Mesenchymal stem cell (in vitro differentiated cells and primary cell): ENCODE results near the gene ACADS.
A peak's percentile ranks its signal among the peaks of the same experiment; 100 is the strongest.

Source experiments
- DNase-seq: peaks from one replicate; pipeline ENCODE4 v3.0.0-alpha.2; 2013
- H2AFZ ChIP-seq: one replicate; pipeline ENCODE4 v1.6.1; 2013; ENCODE audit warnings: low read depth, mild to moderate bottlenecking, control low read depth, inconsistent platforms, low read length, moderate library complexity
- H2AK5ac ChIP-seq: 2 replicates; pipeline ENCODE4 v1.6.1; 2013; ENCODE audit warnings: low read length, moderate library complexity, mild to moderate bottlenecking, inconsistent platforms; ENCODE audit not compliant: severe bottlenecking
- H2BK120ac ChIP-seq: one replicate; pipeline ENCODE4 v1.6.1; 2013; ENCODE audit warnings: low read depth, mild to moderate bottlenecking, inconsistent platforms, low read length, moderate library complexity
- H2BK12ac ChIP-seq, 2 experiments: one replicate each; pipeline ENCODE4 v1.6.1; 2013; ENCODE audit warnings: inconsistent platforms in 2 of 2, low read length in 2 of 2, mild to moderate bottlenecking in 2 of 2, moderate library complexity in 2 of 2, control low read depth in 1 of 2
- H2BK15ac ChIP-seq: one replicate; pipeline ENCODE4 v1.6.1; 2013; ENCODE audit warnings: mild to moderate bottlenecking, low read depth, inconsistent platforms; ENCODE audit not compliant: poor library complexity, severe bottlenecking
- H2BK5ac ChIP-seq: 2 replicates; pipeline ENCODE4 v1.6.1; 2013; ENCODE audit warnings: low read depth, mild to moderate bottlenecking, low read length, control low read depth, inconsistent platforms; ENCODE audit not compliant: poor library complexity, severe bottlenecking
- H3K14ac ChIP-seq, 2 experiments: one replicate each; pipeline ENCODE4 v1.6.1; 2013; ENCODE audit warnings: inconsistent platforms in 2 of 2, low read length in 2 of 2, control low read depth in 1 of 2, mild to moderate bottlenecking in 1 of 2, moderate library complexity in 1 of 2
- H3K18ac ChIP-seq, 2 experiments: one replicate each; pipeline ENCODE4 v1.6.1; 2013; ENCODE audit warnings: inconsistent platforms in 2 of 2, low read length in 2 of 2, control low read depth in 1 of 2, low read depth in 1 of 2, mild to moderate bottlenecking in 1 of 2
- H3K23ac ChIP-seq, 2 experiments: one replicate each; pipeline ENCODE4 v1.6.1; 2013; ENCODE audit warnings: inconsistent platforms in 2 of 2, low read length in 2 of 2, mild to moderate bottlenecking in 2 of 2, moderate library complexity in 2 of 2, control low read depth in 1 of 2
- H3K27ac ChIP-seq: 2 replicates; pipeline ENCODE4 v1.5.1; 2013; ENCODE audit warnings: mild to moderate bottlenecking, moderate library complexity, low read length, control low read depth, inconsistent platforms; ENCODE audit not compliant: poor library complexity, severe bottlenecking
- H3K27me3 ChIP-seq, 2 experiments: 2 replicates each; pipeline versions ENCODE4 v1.6.1 to v1.7.0; 2013; ENCODE audit warnings: low read length in 2 of 2, mild to moderate bottlenecking in 2 of 2, moderate library complexity in 2 of 2, control low read depth in 1 of 2, inconsistent platforms in 1 of 2; ENCODE audit not compliant: control insufficient read depth in 1 of 2, insufficient read depth in 1 of 2
- H3K36me3 ChIP-seq, 2 experiments: 2 replicates each; pipeline versions ENCODE4 v1.6.1 to v1.7.0; 2013; ENCODE audit warnings: low read length in 2 of 2, control low read depth in 1 of 2, inconsistent platforms in 1 of 2, low read depth in 1 of 2, mild to moderate bottlenecking in 1 of 2; ENCODE audit not compliant: insufficient read depth in 2 of 2, control insufficient read depth in 1 of 2
- H3K4ac ChIP-seq, 2 experiments: one replicate each; pipeline ENCODE4 v1.6.1; 2013; ENCODE audit warnings: inconsistent platforms in 2 of 2, low read length in 2 of 2, mild to moderate bottlenecking in 2 of 2, moderate library complexity in 2 of 2, control low read depth in 1 of 2, low read depth in 1 of 2
- H3K4me1 ChIP-seq: 2 replicates; pipeline ENCODE4 v1.6.1; 2013; ENCODE audit warnings: low read depth, low read length, control low read depth; ENCODE audit not compliant: control insufficient read depth, insufficient read depth
- H3K4me2 ChIP-seq: 2 replicates; pipeline ENCODE4 v1.6.1; 2013; ENCODE audit warnings: low read length, mild to moderate bottlenecking, inconsistent platforms; ENCODE audit not compliant: poor library complexity, severe bottlenecking
- H3K4me3 ChIP-seq, 2 experiments: 2 replicates each; pipeline versions ENCODE4 v1.5.1 to v1.7.0; 2013; ENCODE audit warnings: low read length in 2 of 2, mild to moderate bottlenecking in 2 of 2, control low read depth in 1 of 2, low read depth in 1 of 2; ENCODE audit not compliant: insufficient read depth in 1 of 2
- H3K79me1 ChIP-seq: replicated peaks from 2 replicates; pipeline ENCODE4 v1.6.1; 2013; ENCODE audit warnings: mild to moderate bottlenecking, control low read depth, low read length, inconsistent platforms; ENCODE audit not compliant: poor library complexity, severe bottlenecking
- H3K9ac ChIP-seq: 2 replicates; pipeline ENCODE4 v1.7.0; 2013; ENCODE audit warnings: mild to moderate bottlenecking, low read length, moderate library complexity
- H3K9me3 ChIP-seq: 2 replicates; pipeline ENCODE4 v1.7.0; 2013; ENCODE audit warnings: mild to moderate bottlenecking, low read length; ENCODE audit not compliant: control insufficient read depth
- H4K8ac ChIP-seq: one replicate; pipeline ENCODE4 v1.6.1; 2013; ENCODE audit warnings: inconsistent platforms, mild to moderate bottlenecking, low read length, moderate library complexity
- H4K91ac ChIP-seq: one replicate; pipeline ENCODE4 v1.6.1; 2013; ENCODE audit warnings: mild to moderate bottlenecking, low read length, inconsistent platforms
- WGBS: methylation state at CpG from one replicate; pipeline ENCODE4 v1.1.7; 2013; ENCODE audit warnings: mixed read lengths; 5-methylcytosine and 5-hydroxymethylcytosine counted together

The ACADS gene

GRCh38 chr12:120766566-120766965 is 40.9 kb downstream of the ACADS start:
- Histone ChIP-seq H4K8ac (no peak overlapping the region), H3K4ac (no peak overlapping the region), H3K36me3 (peaks cover 41 to 77% of the 10 kb centered on the region in 2 experiments), H2BK12ac (no peak overlapping the region), H2BK120ac (no peak overlapping the region), H3K9me3 (no peaks in the 10 kb centered on the region), H3K27ac (no peak overlapping the region), H2AK5ac (no peak overlapping the region), H3K23ac (no peak overlapping the region), H2AFZ (no peak overlapping the region), H3K14ac (no peak overlapping the region), H3K79me1 (peaks cover 7% of the 10 kb centered on the region), H3K27me3 (no peaks in the 10 kb centered on the region), H2BK5ac (no peak overlapping the region), H4K91ac (no peak overlapping the region), H3K4me3 (no peak overlapping the region), H3K9ac (no peak overlapping the region), H2BK15ac (no peak overlapping the region), H3K18ac (no peak overlapping the region), H3K4me1 (peaks cover 12% of the 10 kb centered on the region), H3K4me2 (no peak overlapping the region)
- no peak for DNase-seq
- 68% methylated on average over 3 of the region's 5 CpGs for WGBS

- H2AFZ ChIP-seq: no peak overlapping the region
- H2BK5ac ChIP-seq: no peak overlapping the region
- no peak overlapping the region for H3K4me2 ChIP-seq
- H3K27ac ChIP-seq: no peak overlapping the region
- no peaks in the 10 kb centered on the region for H3K9me3 ChIP-seq
- no peak overlapping the region for H3K4me3 ChIP-seq
- DNase-seq: no peak
- H2BK15ac ChIP-seq: no peak overlapping the region
- H3K23ac ChIP-seq: no peak overlapping the region
- H3K9ac ChIP-seq: no peak overlapping the region
- no peak overlapping the region for H4K91ac ChIP-seq
- H3K4ac ChIP-seq: no peak overlapping the region
- 98% methylated on average over 10 of the region's 11 CpGs for WGBS
- H2BK12ac ChIP-seq: no peak overlapping the region
- no peak overlapping the region for H4K8ac ChIP-seq
- H3K27me3 ChIP-seq: no peaks in the 10 kb centered on the region
- no peak overlapping the region for H2BK120ac ChIP-seq
- H2AK5ac ChIP-seq: no peak overlapping the region
- H3K4me1 ChIP-seq: peaks cover 13% of the 10 kb centered on the region
- H3K14ac ChIP-seq: no peak overlapping the region
- H3K36me3 ChIP-seq: peaks cover 41 to 80% of the 10 kb centered on the region in 2 experiments
- peaks cover 7% of the 10 kb centered on the region for H3K79me1 ChIP-seq
- H3K18ac ChIP-seq: no peak overlapping the region
Observed at GRCh38 chr12:120767071-120768024, 41.7 kb downstream of the ACADS start.

- H2BK120ac ChIP-seq: no peak overlapping the region
- no peak overlapping the region for H3K9ac ChIP-seq
- H4K91ac ChIP-seq: no peak overlapping the region
- H3K36me3 ChIP-seq: peaks cover 31 to 68% of the 10 kb centered on the region in 2 experiments
- H4K8ac ChIP-seq: no peak overlapping the region
- H3K18ac ChIP-seq: no peak overlapping the region
- H3K79me1 ChIP-seq: peaks cover 13% of the 10 kb centered on the region
- no peak overlapping the region for H3K27ac ChIP-seq
- no peak overlapping the region for H2AFZ ChIP-seq
- H3K14ac ChIP-seq: no peak overlapping the region
- H3K9me3 ChIP-seq: no peaks in the 10 kb centered on the region
- H2BK5ac ChIP-seq: no peak overlapping the region
- H3K4me3 ChIP-seq: no peak overlapping the region
- no peak overlapping the region for H2AK5ac ChIP-seq
- H3K23ac ChIP-seq: no peak overlapping the region
- H3K4me1 ChIP-seq: peaks cover 16% of the 10 kb centered on the region
- H3K4me2 ChIP-seq: peak overlapping the region; percentile 36
- no peaks in the 10 kb centered on the region for H3K27me3 ChIP-seq
- WGBS: 93% methylated on average over 11 of the region's 11 CpGs
- no peak overlapping the region for H2BK12ac ChIP-seq
- DNase-seq: no peak
- no peak overlapping the region for H2BK15ac ChIP-seq
- H3K4ac ChIP-seq: no peak overlapping the region
Observed at GRCh38 chr12:120771097-120771496, 45.5 kb downstream of the ACADS start.

- Histone ChIP-seq H3K27me3 (no peaks in the 10 kb centered on the region), H3K4me1 (peaks cover 16% of the 10 kb centered on the region), H3K36me3 (peaks cover 6 to 56% of the 10 kb centered on the region in 2 experiments), H3K79me1 (peaks cover 12% of the 10 kb centered on the region), H2BK120ac (no peak overlapping the region), H2AK5ac (no peak overlapping the region), H3K9me3 (no peaks in the 10 kb centered on the region), H3K23ac (no peak overlapping the region), H3K14ac (no peak overlapping the region), H3K18ac (no peak overlapping the region), H3K9ac (no peak overlapping the region), H4K8ac (no peak overlapping the region), H2AFZ (no peak overlapping the region), H3K4me2 (no peak overlapping the region), H2BK5ac (no peak overlapping the region), H3K4me3 (no peak overlapping the region), H3K4ac (no peak overlapping the region), H2BK15ac (no peak overlapping the region), H2BK12ac (no peak overlapping the region), H4K91ac (no peak overlapping the region), H3K27ac (no peak overlapping the region)
- DNase-seq: no peak
- WGBS: 94% methylated on average over 7 of the region's 7 CpGs
Observed at GRCh38 chr12:120774169-120774916, 48.7 kb downstream of the ACADS start.
